ENCODE results near the gene GABRB1.
A peak's percentile ranks its signal among the peaks of the same experiment; 100 is the strongest.

GABRB1 gene

GRCh38 chr4:47013373-47013772 lies 18.0 kb upstream of the GABRB1 start:
- Histone ChIP-seq H2BK5ac (ENCODE audit: low read depth, low read length, poor library complexity) (no peak overlapping the region), H3K4me2 (ENCODE audit: low read length) (no peak overlapping the region), H3K27ac (ENCODE audit: low read depth, low read length) (no peak overlapping the region), H3K4ac (ENCODE audit: low read depth, low read length) (no peak overlapping the region), H3K79me2 (ENCODE audit: control insufficient read depth, insufficient read depth, low read length, poor library complexity) (no peaks in the 10 kb centered on the region), H3K36me3 (ENCODE audit: control insufficient read depth in 1 of 2, insufficient read depth in 2 of 2, low read length in 2 of 2) (no peaks in the 10 kb centered on the region), H4K91ac (ENCODE audit: low read depth, low read length) (no peak overlapping the region), H3K23ac (ENCODE audit: low read length) (no peak overlapping the region), H2BK120ac (ENCODE audit: insufficient read depth, low read length, poor library complexity) (no peak overlapping the region), H4K8ac (ENCODE audit: low read depth, low read length) (no peak overlapping the region), H3K79me1 (ENCODE audit: low read length) (no peaks in the 10 kb centered on the region), H3K9ac (ENCODE audit: low read length) (no peak overlapping the region), H3K27me3 (ENCODE audit: insufficient read depth, low read length) (no peaks in the 10 kb centered on the region), H3K4me3 (ENCODE audit: low read depth, low read length) (no peak overlapping the region), H2AFZ (ENCODE audit: insufficient read depth, low read length, poor library complexity) (no peak overlapping the region), H4K12ac (ENCODE audit: low read depth, low read length) (no peak overlapping the region), H2AK5ac (ENCODE audit: low read length) (no peak overlapping the region), H2BK12ac (ENCODE audit: low read length) (no peak overlapping the region), H3K14ac (ENCODE audit: low read length) (no peak overlapping the region), H3K9me3 (ENCODE audit: insufficient read depth, low read depth, low read length) (no peaks in the 10 kb centered on the region), H3K4me1 (ENCODE audit: control insufficient read depth in 1 of 2, insufficient read depth in 2 of 2, low read length in 2 of 2) (peaks cover 0 to 1% of the 10 kb centered on the region in 2 experiments), H3K18ac (ENCODE audit: low read length) (no peak overlapping the region)
- no peak for DNase-seq
- WGBS (ENCODE audit: extremely low coverage, insufficient coverage, insufficient read length): no CpG with 5 or more reads among the region's 3 CpGs

- Histone ChIP-seq H3K36me3 (ENCODE audit: control insufficient read depth in 1 of 2, insufficient read depth in 2 of 2, low read length in 2 of 2) (no peaks in the 10 kb centered on the region), H3K27me3 (ENCODE audit: insufficient read depth, low read length) (no peaks in the 10 kb centered on the region), H2AFZ (ENCODE audit: insufficient read depth, low read length, poor library complexity) (no peak overlapping the region)
These were observed 14.3 kb upstream of the GABRB1 start for GRCh38 chr4:47017081-47017480.

GRCh38 chr4:47017494-47017893 lies 13.9 kb upstream of the GABRB1 start:
- H3K23ac ChIP-seq (ENCODE audit: low read length): no peak overlapping the region
- H3K36me3 ChIP-seq (ENCODE audit: control insufficient read depth in 1 of 2, insufficient read depth in 2 of 2, low read length in 2 of 2): no peaks in the 10 kb centered on the region
- no peak overlapping the region for H2AFZ ChIP-seq (ENCODE audit: insufficient read depth, low read length, poor library complexity)
- H4K12ac ChIP-seq (ENCODE audit: low read depth, low read length): no peak overlapping the region
- no peaks in the 10 kb centered on the region for H3K4me1 ChIP-seq (ENCODE audit: control insufficient read depth in 1 of 2, insufficient read depth in 2 of 2, low read length in 2 of 2)
- WGBS (ENCODE audit: extremely low coverage, insufficient coverage, insufficient read length): no CpG with 5 or more reads among the region's 1 CpG
- H3K27me3 ChIP-seq (ENCODE audit: insufficient read depth, low read length): no peaks in the 10 kb centered on the region
- no peak for DNase-seq
- no peak overlapping the region for H3K14ac ChIP-seq (ENCODE audit: low read length)
- no peak overlapping the region for H2BK5ac ChIP-seq (ENCODE audit: low read depth, low read length, poor library complexity)
- H3K27ac ChIP-seq (ENCODE audit: low read depth, low read length): no peak overlapping the region
- H3K79me2 ChIP-seq (ENCODE audit: control insufficient read depth, insufficient read depth, low read length, poor library complexity): no peaks in the 10 kb centered on the region
- no peak overlapping the region for H3K4me2 ChIP-seq (ENCODE audit: low read length)
- H3K4ac ChIP-seq (ENCODE audit: low read depth, low read length): no peak overlapping the region
- H3K4me3 ChIP-seq (ENCODE audit: low read depth, low read length): no peak overlapping the region
- no peak overlapping the region for H4K91ac ChIP-seq (ENCODE audit: low read depth, low read length)
- H3K79me1 ChIP-seq (ENCODE audit: low read length): no peaks in the 10 kb centered on the region
- no peak overlapping the region for H2BK120ac ChIP-seq (ENCODE audit: insufficient read depth, low read length, poor library complexity)
- H2BK12ac ChIP-seq (ENCODE audit: low read length): no peak overlapping the region
- no peak overlapping the region for H3K18ac ChIP-seq (ENCODE audit: low read length)
- H2AK5ac ChIP-seq (ENCODE audit: low read length): no peak overlapping the region
- H3K9me3 ChIP-seq (ENCODE audit: insufficient read depth, low read depth, low read length): no peaks in the 10 kb centered on the region
- no peak overlapping the region for H4K8ac ChIP-seq (ENCODE audit: low read depth, low read length)
- no peak overlapping the region for H3K9ac ChIP-seq (ENCODE audit: low read length)

More at GRCh38 chr4:47017081-47017480, 14.3 kb upstream of the GABRB1 start:
- no peak overlapping the region for H3K4me2 ChIP-seq (ENCODE audit: low read length)
- no peak overlapping the region for H3K23ac ChIP-seq (ENCODE audit: low read length)
- H3K9me3 ChIP-seq (ENCODE audit: insufficient read depth, low read depth, low read length): no peaks in the 10 kb centered on the region
- no peak overlapping the region for H2BK5ac ChIP-seq (ENCODE audit: low read depth, low read length, poor library complexity)
- no CpG with 5 or more reads among the region's 4 CpGs for WGBS (ENCODE audit: extremely low coverage, insufficient coverage, insufficient read length)
- H3K4me1 ChIP-seq (ENCODE audit: control insufficient read depth in 1 of 2, insufficient read depth in 2 of 2, low read length in 2 of 2): no peaks in the 10 kb centered on the region
- no peak overlapping the region for H2BK120ac ChIP-seq (ENCODE audit: insufficient read depth, low read length, poor library complexity)
- no peak overlapping the region for H3K27ac ChIP-seq (ENCODE audit: low read depth, low read length)
- H3K14ac ChIP-seq (ENCODE audit: low read length): no peak overlapping the region
- H3K18ac ChIP-seq (ENCODE audit: low read length): no peak overlapping the region
- H3K9ac ChIP-seq (ENCODE audit: low read length): no peak overlapping the region
- no peak overlapping the region for H3K4ac ChIP-seq (ENCODE audit: low read depth, low read length)
- no peak for DNase-seq
- H4K91ac ChIP-seq (ENCODE audit: low read depth, low read length): no peak overlapping the region
- no peak overlapping the region for H4K8ac ChIP-seq (ENCODE audit: low read depth, low read length)
- H3K79me2 ChIP-seq (ENCODE audit: control insufficient read depth, insufficient read depth, low read length, poor library complexity): no peaks in the 10 kb centered on the region
- no peak overlapping the region for H2AK5ac ChIP-seq (ENCODE audit: low read length)
- H3K4me3 ChIP-seq (ENCODE audit: low read depth, low read length): no peak overlapping the region
- no peaks in the 10 kb centered on the region for H3K79me1 ChIP-seq (ENCODE audit: low read length)
- H4K12ac ChIP-seq (ENCODE audit: low read depth, low read length): no peak overlapping the region
- H2BK12ac ChIP-seq (ENCODE audit: low read length): no peak overlapping the region

GRCh38 chr4:47031751-47032404 lies 511 bp downstream of the GABRB1 start:
- H4K12ac ChIP-seq (ENCODE audit: low read depth, low read length): no peak overlapping the region
- peak overlapping the region; percentile 94 for H3K4me2 ChIP-seq (ENCODE audit: low read length)
- H2BK5ac ChIP-seq (ENCODE audit: low read depth, low read length, poor library complexity): no peak overlapping the region
- H3K79me2 ChIP-seq (ENCODE audit: control insufficient read depth, insufficient read depth, low read length, poor library complexity): no peaks in the 10 kb centered on the region
- H3K9ac ChIP-seq (ENCODE audit: low read length): no peak overlapping the region
- H4K8ac ChIP-seq (ENCODE audit: low read depth, low read length): no peak overlapping the region
- H2AK5ac ChIP-seq (ENCODE audit: low read length): no peak overlapping the region
- H3K14ac ChIP-seq (ENCODE audit: low read length): no peak overlapping the region
- no peak overlapping the region for H3K23ac ChIP-seq (ENCODE audit: low read length)
- no peak overlapping the region for H3K4ac ChIP-seq (ENCODE audit: low read depth, low read length)
- no peaks in the 10 kb centered on the region for H3K27me3 ChIP-seq (ENCODE audit: insufficient read depth, low read length)
- H3K9me3 ChIP-seq (ENCODE audit: insufficient read depth, low read depth, low read length): no peaks in the 10 kb centered on the region
- WGBS (ENCODE audit: extremely low coverage, insufficient coverage, insufficient read length): no CpG with 5 or more reads among the region's 19 CpGs
- H3K4me1 ChIP-seq (ENCODE audit: control insufficient read depth in 1 of 2, insufficient read depth in 2 of 2, low read length in 2 of 2): peaks cover 4 to 13% of the 10 kb centered on the region in 2 experiments
- peak in 1 of 2 donors; percentile 4 for DNase-seq
- peak overlapping the region; percentile 66 for H2AFZ ChIP-seq (ENCODE audit: insufficient read depth, low read length, poor library complexity)
- no peak overlapping the region for H3K18ac ChIP-seq (ENCODE audit: low read length)
- H2BK120ac ChIP-seq (ENCODE audit: insufficient read depth, low read length, poor library complexity): no peak overlapping the region
- peak overlapping the region; percentile 74 for H3K4me3 ChIP-seq (ENCODE audit: low read depth, low read length)
- H4K91ac ChIP-seq (ENCODE audit: low read depth, low read length): no peak overlapping the region
- no peaks in the 10 kb centered on the region for H3K79me1 ChIP-seq (ENCODE audit: low read length)
- no peak overlapping the region for H3K27ac ChIP-seq (ENCODE audit: low read depth, low read length)
- no peaks in the 10 kb centered on the region for H3K36me3 ChIP-seq (ENCODE audit: control insufficient read depth in 1 of 2, insufficient read depth in 2 of 2, low read length in 2 of 2)
- no peak overlapping the region for H2BK12ac ChIP-seq (ENCODE audit: low read length)
